PC-9 (cell line): Measurements from ENCODE around the gene ATXN1. TPM values are rescaled to one million over a fixed set of nuclear protein-coding genes. Genes with fewer than 3 reads are reported as not detected.

Experiments used
- BruUV-seq: library from RNA; stranded (reverse); fragments of 400-500 nt; replicated peaks from 2 replicates; lab custom pipeline; 2021; lab: Mats Ljungman, UMichigan
- CTCF ChIA-PET: fragments of 300-600 bp; sonication (Branson Sonifier 250); formaldehyde crosslinking; loops from one replicate; lab custom pipeline; 2022; ENCODE audit warnings: antibody characterized with exemption; lab: Charles Lee
- POLR2A ChIA-PET: fragments of 300-600 bp; sonication (Branson Sonifier 250); formaldehyde crosslinking; loops from one replicate; lab custom pipeline; 2022; ENCODE audit warnings: antibody characterized with exemption; ENCODE audit not compliant: unreplicated experiment; lab: Charles Lee
- DNase-seq, 2 experiments: peaks; one replicate each; pipeline versions ENCODE4 v3.0.0 to v3.0.0-alpha.2; 2015 to 2022; ENCODE audit warnings: mixed read lengths in 1 of 2
- H2AFZ ChIP-seq: fragments of 200-600 bp; sonication (generic); 2 replicates; pipeline ENCODE4 v1.8.1; 2017; ENCODE audit warnings: antibody characterized with exemption
- H3F3A ChIP-seq: fragments of 200-600 bp; sonication (generic); 2 replicates; pipeline ENCODE4 v1.8.1; 2017; ENCODE audit warnings: antibody characterized with exemption, mild to moderate bottlenecking, low read depth; ENCODE audit not compliant: insufficient read depth
- H3K27ac ChIP-seq: fragments of 200-600 bp; sonication (generic); 2 replicates; pipeline ENCODE4 v1.6.1; 2016; ENCODE audit warnings: mixed run types
- H3K27me3 ChIP-seq: fragments of 200-600 bp; sonication (generic); 2 replicates; pipeline ENCODE4 v1.6.1; 2016; ENCODE audit warnings: low read depth, mixed run types; ENCODE audit not compliant: insufficient read depth
- H3K36me3 ChIP-seq: fragments of 200-600 bp; sonication (generic); 2 replicates; pipeline ENCODE4 v1.6.1; 2016; ENCODE audit warnings: low read depth, mixed run types
- H3K4me1 ChIP-seq: fragments of 200-600 bp; sonication (generic); replicated peaks from 2 replicates; pipeline ENCODE4 v1.6.1; 2016; ENCODE audit warnings: mixed run types; ENCODE audit not compliant: insufficient read depth
- H3K4me2 ChIP-seq: fragments of 200-600 bp; sonication (generic); 2 replicates; pipeline ENCODE4 v1.6.1; 2017; ENCODE audit warnings: mixed run types
- H3K4me3 ChIP-seq: fragments of 200-600 bp; sonication (generic); 2 replicates; pipeline ENCODE4 v1.6.1; 2016; ENCODE audit warnings: mixed run types
- H3K79me2 ChIP-seq: fragments of 200-600 bp; sonication (generic); 2 replicates; pipeline ENCODE4 v1.6.1; 2017; ENCODE audit warnings: low read depth, mixed run types
- H3K9me2 ChIP-seq: fragments of 200-600 bp; sonication (generic); 2 replicates; pipeline ENCODE4 v1.8.1; 2017; ENCODE audit warnings: mild to moderate bottlenecking; ENCODE audit not compliant: insufficient read depth
- H3K9me3 ChIP-seq: fragments of 200-600 bp; sonication (generic); 2 replicates; pipeline ENCODE4 v1.8.1; 2016; ENCODE audit warnings: low read depth; ENCODE audit not compliant: insufficient read depth
- H4K20me1 ChIP-seq: fragments of 200-600 bp; sonication (generic); 2 replicates; pipeline ENCODE4 v1.8.1; 2017; ENCODE audit not compliant: insufficient read depth
- CTCF ChIP-seq: fragments of 200-600 bp; sonication (generic); conservative IDR thresholded peaks from 2 replicates; pipeline ENCODE4 v1.6.1; 2017; ENCODE audit warnings: mixed run types, antibody characterized with exemption, mild to moderate bottlenecking, moderate library complexity
- EZH2 ChIP-seq: fragments of 200-600 bp; sonication (generic); IDR thresholded peaks from 2 replicates; pipeline ENCODE4 v1.8.0; 2017; ENCODE audit warnings: antibody characterized with exemption, low read depth
- intact Hi-C: fragments of 100-400 bp; cut with micrococcal nuclease; formaldehyde crosslinking; loops from one replicate; pipeline ENCODE4 v1.10.0; 2022; ENCODE audit not compliant: unreplicated experiment
- total RNA-seq: library from RNA; stranded (reverse); gene quantifications from 2 replicates; pipeline ENCODE4 v1.2.3, GENCODE V29; 2021

Gene ATXN1
- total RNA-seq, 1 experiment from 2014 or later, result 42.7 TPM

DNA sequence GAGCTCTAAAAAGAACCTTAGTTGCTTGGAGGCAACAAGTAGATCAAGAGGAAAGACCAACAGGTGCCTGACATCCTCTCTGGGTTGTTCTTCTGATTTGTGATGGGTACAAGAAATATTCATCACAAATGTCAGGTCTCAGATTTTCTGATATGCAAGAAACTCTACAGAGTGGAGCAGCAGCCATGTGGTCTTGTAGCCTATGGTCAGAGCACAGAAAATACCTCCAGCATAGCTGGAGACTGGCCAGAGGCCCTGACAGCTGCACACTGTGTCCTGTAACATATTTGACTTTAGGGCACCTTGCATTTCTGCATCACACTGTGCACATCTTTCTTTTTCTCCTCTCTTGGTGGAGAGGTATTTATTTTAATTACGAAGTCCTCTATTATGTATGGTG, 406.6 kb downstream of the ATXN1 start:
- H4K20me1 ChIP-seq, result no peaks in the 10 kb centered on the region
- H3K79me2 ChIP-seq, result no peaks in the 10 kb centered on the region
- H3F3A ChIP-seq, result peaks cover 26% of the 10 kb centered on the region
- no peaks in the 10 kb centered on the region for H3K9me2 ChIP-seq
- peak overlapping the region; percentile 92 for H3K27ac ChIP-seq
- H3K4me3 ChIP-seq, result no peak overlapping the region
- no peaks in the 10 kb centered on the region for H3K27me3 ChIP-seq
- H3K4me1 ChIP-seq, result peaks cover 32% of the 10 kb centered on the region
- no peak overlapping the region for H2AFZ ChIP-seq
- DNase-seq, result no peak
- POLR2A ChIA-PET, result no interaction called here
- H3K9me3 ChIP-seq, result no peaks in the 10 kb centered on the region
- TF ChIP-seq EZH2, result no peak
- TF ChIP-seq CTCF, result no peak
- CTCF ChIA-PET, result interaction anchor here (0.6 kb wide), 1 partner anchor 66 kb away, joined by 3 read pairs; no protein-coding TSS in a partner anchor
- H3K4me2 ChIP-seq, result peak overlapping the region; percentile 67
- intact Hi-C loops, result no loop called here
- BruUV-seq, result no TSS peak
- H3K36me3 ChIP-seq, result no peaks in the 10 kb centered on the region

- H3K9me3 ChIP-seq, result no peaks in the 10 kb centered on the region
- no peak for TF ChIP-seq CTCF
- TF ChIP-seq EZH2, result no peak
- no peaks in the 10 kb centered on the region for H4K20me1 ChIP-seq
- H3K27me3 ChIP-seq, result no peaks in the 10 kb centered on the region
- no peaks in the 10 kb centered on the region for H3K9me2 ChIP-seq
- POLR2A ChIA-PET, result no interaction called here
- no peak overlapping the region for H3K4me3 ChIP-seq
- no peak overlapping the region for H3K27ac ChIP-seq
- no peaks in the 10 kb centered on the region for H3K79me2 ChIP-seq
- H2AFZ ChIP-seq, result no peak overlapping the region
- H3K4me2 ChIP-seq, result no peak overlapping the region
- DNase-seq, result no peak
- CTCF ChIA-PET, result no interaction called here
- peaks cover 26% of the 10 kb centered on the region for H3F3A ChIP-seq
- BruUV-seq, result no TSS peak
- intact Hi-C loops, result no loop called here
- no peaks in the 10 kb centered on the region for H3K36me3 ChIP-seq
- peaks cover 32% of the 10 kb centered on the region for H3K4me1 ChIP-seq
Measured at GRCh38 chr6:16352821-16353438, 408.3 kb downstream of the ATXN1 start.

GRCh38 chr6:16352258-16352635, 409.0 kb downstream of the ATXN1 start:
- intact Hi-C loops, result no loop called here

More at GRCh38 chr6:16352258-16352635, 409.0 kb downstream of the ATXN1 start:
- POLR2A ChIA-PET, result no interaction called here
- Histone ChIP-seq H3K4me2 (no peak overlapping the region), H3K4me1 (peaks cover 30% of the 10 kb centered on the region), H4K20me1 (no peaks in the 10 kb centered on the region), H3K27ac (no peak overlapping the region), H3F3A (peaks cover 26% of the 10 kb centered on the region), H3K27me3 (no peaks in the 10 kb centered on the region), H3K79me2 (no peaks in the 10 kb centered on the region), H3K9me3 (no peaks in the 10 kb centered on the region), H3K9me2 (no peaks in the 10 kb centered on the region), H3K4me3 (no peak overlapping the region), H2AFZ (no peak overlapping the region), H3K36me3 (no peaks in the 10 kb centered on the region)
- CTCF ChIA-PET, result no interaction called here
- no TSS peak for BruUV-seq
- TF ChIP-seq CTCF (no peak), EZH2 (no peak)
- no peak for DNase-seq
